PC-3 (cell line): ENCODE measurements around the gene ADAM19.

Experiments used
- CTCF ChIP-seq: fragments of 300-600 bp; sonication (generic); conservative IDR thresholded peaks from 2 replicates; pipeline ENCODE4 v1.5.1; 2017; ENCODE audit warnings: antibody characterized with exemption, low read depth, mild to moderate bottlenecking, low read length
- EZH2 ChIP-seq: fragments of 300-600 bp; sonication (generic); IDR thresholded peaks from one replicate; pipeline ENCODE4 v1.6.1; 2017; ENCODE audit warnings: antibody characterized with exemption, mild to moderate bottlenecking, low read length; ENCODE audit not compliant: unreplicated experiment
- EZH2phosphoT487 ChIP-seq: fragments of 300-600 bp; sonication (generic); IDR thresholded peaks from 2 replicates; pipeline ENCODE4 v1.6.1; 2018; ENCODE audit warnings: mild to moderate bottlenecking, antibody characterized with exemption, low read length, borderline replicate concordance

- TF ChIP-seq EZH2phosphoT487 (no peak), CTCF (no peak), EZH2 (no peak)
Observed at GRCh38 chr5:157458835-157459234, 116.7 kb downstream of the ADAM19 start.
